ENCODE data around the gene LARGE1. TPM values are rescaled to one million over a fixed set of nuclear protein-coding genes. Genes with fewer than 3 reads are reported as not detected.

LARGE1 gene
- total RNA-seq, 1 experiment from 2014 or later: 5.2 TPM

GRCh38 chr22:33817512-33818127, 102.7 kb downstream of the LARGE1 start:
- Mint-ChIP-seq H3K9me3 (ENCODE audit: unreplicated experiment) (peaks cover 6% of the 10 kb centered on the region), H3K36me3 (ENCODE audit: insufficient read depth, unreplicated experiment) (peaks cover 4% of the 10 kb centered on the region), H3K27ac (ENCODE audit: low read depth, unreplicated experiment) (no peak overlapping the region), H3K4me3 (ENCODE audit: unreplicated experiment) (no peak overlapping the region), H3K27me3 (ENCODE audit: insufficient read depth, unreplicated experiment) (no peaks in the 10 kb centered on the region), H3K4me1 (ENCODE audit: insufficient read depth, unreplicated experiment) (peaks cover 5% of the 10 kb centered on the region)
- CTCF ChIA-PET: interaction anchor here (0.6 to 0.9 kb wide), 2 partner anchors 10 to 159 kb away, joined by 3 to 4 read pairs; no protein-coding TSS in a partner anchor
- TF ChIP-seq, protein P1, sequence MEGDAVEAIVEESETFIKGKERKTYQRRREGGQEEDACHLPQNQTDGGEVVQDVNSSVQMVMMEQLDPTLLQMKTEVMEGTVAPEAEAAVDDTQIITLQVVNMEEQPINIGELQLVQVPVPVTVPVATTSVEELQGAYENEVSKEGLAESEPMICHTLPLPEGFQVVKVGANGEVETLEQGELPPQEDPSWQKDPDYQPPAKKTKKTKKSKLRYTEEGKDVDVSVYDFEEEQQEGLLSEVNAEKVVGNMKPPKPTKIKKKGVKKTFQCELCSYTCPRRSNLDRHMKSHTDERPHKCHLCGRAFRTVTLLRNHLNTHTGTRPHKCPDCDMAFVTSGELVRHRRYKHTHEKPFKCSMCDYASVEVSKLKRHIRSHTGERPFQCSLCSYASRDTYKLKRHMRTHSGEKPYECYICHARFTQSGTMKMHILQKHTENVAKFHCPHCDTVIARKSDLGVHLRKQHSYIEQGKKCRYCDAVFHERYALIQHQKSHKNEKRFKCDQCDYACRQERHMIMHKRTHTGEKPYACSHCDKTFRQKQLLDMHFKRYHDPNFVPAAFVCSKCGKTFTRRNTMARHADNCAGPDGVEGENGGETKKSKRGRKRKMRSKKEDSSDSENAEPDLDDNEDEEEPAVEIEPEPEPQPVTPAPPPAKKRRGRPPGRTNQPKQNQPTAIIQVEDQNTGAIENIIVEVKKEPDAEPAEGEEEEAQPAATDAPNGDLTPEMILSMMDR (IDR thresholded peaks at IDR 0.05; ENCODE audit: unreplicated experiment): no peak
- no peak for DNase-seq (ENCODE audit: unreplicated experiment)
- POLR2A ChIA-PET: no interaction called here
- intact Hi-C loops (cut with micrococcal nuclease): no loop called here
- BruUV-seq (replicated peaks): no TSS peak

GRCh38 chr22:33812360-33812977, 107.8 kb downstream of the LARGE1 start:
- POLR2A ChIA-PET: no interaction called here

GRCh38 chr22:33811686-33812085, 108.6 kb downstream of the LARGE1 start:
- peaks cover 4% of the 10 kb centered on the region for H3K36me3 Mint-ChIP-seq (ENCODE audit: insufficient read depth, unreplicated experiment)
- no peak overlapping the region for H3K4me3 Mint-ChIP-seq (ENCODE audit: unreplicated experiment)
- intact Hi-C loops (cut with micrococcal nuclease): no loop called here
- DNase-seq (ENCODE audit: unreplicated experiment): no peak
- BruUV-seq (replicated peaks): no TSS peak
- ChIA-PET CTCF (interaction anchor here (0.6 to 1.3 kb wide), 3 partner anchors 11 to 316 kb away, joined by 3 to 4 read pairs (median 3); no protein-coding TSS in a partner anchor), POLR2A (no interaction called here)
- no peaks in the 10 kb centered on the region for H3K4me1 Mint-ChIP-seq (ENCODE audit: insufficient read depth, unreplicated experiment)
- H3K27me3 Mint-ChIP-seq (ENCODE audit: insufficient read depth, unreplicated experiment): no peaks in the 10 kb centered on the region
- TF ChIP-seq, protein P1 (IDR thresholded peaks at IDR 0.05; ENCODE audit: unreplicated experiment): no peak
- no peaks in the 10 kb centered on the region for H3K9me3 Mint-ChIP-seq (ENCODE audit: unreplicated experiment)
- no peak overlapping the region for H3K27ac Mint-ChIP-seq (ENCODE audit: low read depth, unreplicated experiment)

More at GRCh38 chr22:33812360-33812977, 107.8 kb downstream of the LARGE1 start:
- Mint-ChIP-seq H3K9me3 (ENCODE audit: unreplicated experiment) (no peaks in the 10 kb centered on the region), H3K36me3 (ENCODE audit: insufficient read depth, unreplicated experiment) (peaks cover 4% of the 10 kb centered on the region), H3K27me3 (ENCODE audit: insufficient read depth, unreplicated experiment) (no peaks in the 10 kb centered on the region), H3K4me3 (ENCODE audit: unreplicated experiment) (no peak overlapping the region), H3K27ac (ENCODE audit: low read depth, unreplicated experiment) (no peak overlapping the region), H3K4me1 (ENCODE audit: insufficient read depth, unreplicated experiment) (no peaks in the 10 kb centered on the region)
- no peak for DNase-seq (ENCODE audit: unreplicated experiment)
- CTCF ChIA-PET: interaction anchor here (1.3 kb wide), 1 partner anchor 11 kb away, joined by 3 read pairs; no protein-coding TSS in a partner anchor
- TF ChIP-seq, protein P1 (IDR thresholded peaks at IDR 0.05; ENCODE audit: unreplicated experiment): no peak
- intact Hi-C loops (cut with micrococcal nuclease): no loop called here
- no TSS peak for BruUV-seq (replicated peaks)

- no peak for DNase-seq (ENCODE audit: unreplicated experiment)
- ChIA-PET POLR2A (no interaction called here), CTCF (interaction anchor here (0.9 to 1.3 kb wide), 2 partner anchors 12 to 112 kb away, joined by 3 to 4 read pairs; no protein-coding TSS in a partner anchor)
- Mint-ChIP-seq H3K36me3 (ENCODE audit: insufficient read depth, unreplicated experiment) (peaks cover 4% of the 10 kb centered on the region), H3K27ac (ENCODE audit: low read depth, unreplicated experiment) (no peak overlapping the region), H3K9me3 (ENCODE audit: unreplicated experiment) (no peaks in the 10 kb centered on the region), H3K4me1 (ENCODE audit: insufficient read depth, unreplicated experiment) (peaks cover 1% of the 10 kb centered on the region), H3K27me3 (ENCODE audit: insufficient read depth, unreplicated experiment) (no peaks in the 10 kb centered on the region), H3K4me3 (ENCODE audit: unreplicated experiment) (no peak overlapping the region)
- BruUV-seq (replicated peaks): no TSS peak
- TF ChIP-seq, protein P1 (IDR thresholded peaks at IDR 0.05; ENCODE audit: unreplicated experiment): no peak
- intact Hi-C loops (cut with micrococcal nuclease): no loop called here
Measured at GRCh38 chr22:33811208-33811607, 109.1 kb downstream of the LARGE1 start.

Measured in MCF 10A (cell line).